ENCODE data around the gene SIGMAR1.

- TF ChIP-seq CTCF (conservative IDR thresholded peaks at IDR 0.05; ENCODE audit: low read length), result no peak
- TF ChIP-seq EZH2phosphoT487 (IDR thresholded peaks at IDR 0.05; ENCODE audit: borderline replicate concordance), result no peak
Observed at GRCh38 chr9:34663303-34663605, 25.7 kb upstream of the SIGMAR1 start.

Measured in Loucy (cell line).